Activated T-cell treated with anti-CD3 and anti-CD28 coated beads, Interleukin-2, amount 50 U/mL, for 1 hour (primary cell): ENCODE measurements around the gene AGAP1.
"Not testable (repeated sequence)": the region's sequence is repeated elsewhere in the genome, so short reads cannot be mapped to it uniquely, and the experiment has no call there.

Source experiments
- DNase-seq: peaks from one replicate; pipeline ENCODE4 v3.0.0-alpha.2; 2020

The AGAP1 gene

GRCh38 chr2:235596272-235596671, 102.4 kb downstream of the AGAP1 start:
- no peak for DNase-seq

GRCh38 chr2:235597081-235597615, 103.3 kb downstream of the AGAP1 start:
- DNase-seq = no peak

- no peak for DNase-seq
Observed at GRCh38 chr2:235598026-235598425, 104.2 kb downstream of the AGAP1 start.

- DNase-seq = no peak
Observed at GRCh38 chr2:235598532-235599531, 105.0 kb downstream of the AGAP1 start.

- no peak for DNase-seq
Observed at GRCh38 chr2:235599596-235600338, 105.9 kb downstream of the AGAP1 start.

- no peak for DNase-seq
Observed at GRCh38 chr2:235600406-235600805, 106.6 kb downstream of the AGAP1 start.

- no peak for DNase-seq
Observed at GRCh38 chr2:235600926-235601325, 107.1 kb downstream of the AGAP1 start.

GRCh38 chr2:235601960-235602704, 108.3 kb downstream of the AGAP1 start:
- DNase-seq = no peak

- DNase-seq = not testable (repeated sequence)
Observed at GRCh38 chr2:235602971-235603370, 109.1 kb downstream of the AGAP1 start.

- no peak for DNase-seq
Observed at GRCh38 chr2:235603659-235604058, 109.8 kb downstream of the AGAP1 start.

- no peak for DNase-seq
Observed at GRCh38 chr2:235605312-235606003, 111.6 kb downstream of the AGAP1 start.

GRCh38 chr2:235606004-235606715, 112.3 kb downstream of the AGAP1 start:
- no peak for DNase-seq

GRCh38 chr2:235607546-235608199, 113.8 kb downstream of the AGAP1 start:
- no peak for DNase-seq

GRCh38 chr2:235608200-235608887, 114.5 kb downstream of the AGAP1 start:
- DNase-seq = no peak

- DNase-seq = no peak
Observed at GRCh38 chr2:235609321-235609720, 115.5 kb downstream of the AGAP1 start.

GRCh38 chr2:235609746-235610145, 115.9 kb downstream of the AGAP1 start:
- DNase-seq = no peak

- no peak for DNase-seq
Observed at GRCh38 chr2:235610696-235611257, 116.9 kb downstream of the AGAP1 start.

- DNase-seq = no peak
Observed at GRCh38 chr2:235611349-235611748, 117.5 kb downstream of the AGAP1 start.

- no peak for DNase-seq
Observed at GRCh38 chr2:235611756-235612155, 117.9 kb downstream of the AGAP1 start.
